ENCODE measurements around the gene KCNS3.

The KCNS3 gene

GRCh38 chr2:17976871-17977746 is 98.6 kb downstream of the KCNS3 start:
- TF ChIP-seq CTCF (IDR thresholded peaks at IDR 0.05; ENCODE audit: insufficient read depth, low read depth, low read length, missing control alignments), result no peak
- no peak for DNase-seq (ENCODE audit: low read depth)
- no peak overlapping the region for H3K4me3 ChIP-seq (ENCODE audit: low read depth, low read length)

GRCh38 chr2:17979707-17980106 is 101.2 kb downstream of the KCNS3 start:
- no peak for DNase-seq (ENCODE audit: low read depth)
- H3K4me3 ChIP-seq (ENCODE audit: low read depth, low read length), result no peak overlapping the region
- TF ChIP-seq CTCF (IDR thresholded peaks at IDR 0.05; ENCODE audit: insufficient read depth, low read depth, low read length, missing control alignments), result no peak

GRCh38 chr2:17981936-17982335 is 103.5 kb downstream of the KCNS3 start:
- no peak for TF ChIP-seq CTCF (IDR thresholded peaks at IDR 0.05; ENCODE audit: insufficient read depth, low read depth, low read length, missing control alignments)
- no peak for DNase-seq (ENCODE audit: low read depth)
- H3K4me3 ChIP-seq (ENCODE audit: low read depth, low read length), result no peak overlapping the region
